Fibroblast of lung (primary cell): ENCODE results near the gene SNRNP35.

ENCODE experiments used
- EZH2 ChIP-seq: IDR thresholded peaks from 2 replicates; pipeline ENCODE4 v1.5.1; 2012; ENCODE audit warnings: low read length, control low read depth, mild to moderate bottlenecking; ENCODE audit errors: missing control alignments
- TF ChIP-seq, protein P1 (sequence below), 2 donors: IDR thresholded peaks in 1 of 2; conservative IDR thresholded peaks in 1 of 2; 1 replicate in 1 of 2; 2 replicates in 1 of 2; pipeline ENCODE4 v1.5.1; 2011 to 2012; ENCODE audit warnings: low read length in 2 of 2, control low read depth in 1 of 2, inconsistent platforms in 1 of 2, low read depth in 1 of 2, mild to moderate bottlenecking in 1 of 2

DNA sequence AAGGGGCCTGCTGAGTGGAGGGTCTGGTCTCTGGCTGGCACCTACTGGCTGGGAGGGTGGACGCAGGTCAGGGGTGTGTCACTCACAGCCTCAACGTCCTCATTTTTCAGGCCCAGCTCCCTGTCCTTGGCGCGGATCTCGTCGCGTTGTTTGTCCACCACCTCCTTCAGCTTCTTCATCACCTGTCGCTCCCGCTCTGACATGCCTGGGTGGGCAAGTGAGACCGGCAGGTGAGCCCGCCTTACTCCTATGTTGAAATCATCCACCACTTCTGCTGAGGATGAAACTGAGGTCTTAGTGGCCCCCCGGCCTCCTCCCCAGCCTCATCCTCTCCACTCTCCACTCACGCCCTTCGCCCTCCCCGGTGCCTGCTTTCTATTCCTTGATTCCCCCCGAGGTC lies 41.4 kb downstream of the SNRNP35 start:
- TF ChIP-seq, protein P1, sequence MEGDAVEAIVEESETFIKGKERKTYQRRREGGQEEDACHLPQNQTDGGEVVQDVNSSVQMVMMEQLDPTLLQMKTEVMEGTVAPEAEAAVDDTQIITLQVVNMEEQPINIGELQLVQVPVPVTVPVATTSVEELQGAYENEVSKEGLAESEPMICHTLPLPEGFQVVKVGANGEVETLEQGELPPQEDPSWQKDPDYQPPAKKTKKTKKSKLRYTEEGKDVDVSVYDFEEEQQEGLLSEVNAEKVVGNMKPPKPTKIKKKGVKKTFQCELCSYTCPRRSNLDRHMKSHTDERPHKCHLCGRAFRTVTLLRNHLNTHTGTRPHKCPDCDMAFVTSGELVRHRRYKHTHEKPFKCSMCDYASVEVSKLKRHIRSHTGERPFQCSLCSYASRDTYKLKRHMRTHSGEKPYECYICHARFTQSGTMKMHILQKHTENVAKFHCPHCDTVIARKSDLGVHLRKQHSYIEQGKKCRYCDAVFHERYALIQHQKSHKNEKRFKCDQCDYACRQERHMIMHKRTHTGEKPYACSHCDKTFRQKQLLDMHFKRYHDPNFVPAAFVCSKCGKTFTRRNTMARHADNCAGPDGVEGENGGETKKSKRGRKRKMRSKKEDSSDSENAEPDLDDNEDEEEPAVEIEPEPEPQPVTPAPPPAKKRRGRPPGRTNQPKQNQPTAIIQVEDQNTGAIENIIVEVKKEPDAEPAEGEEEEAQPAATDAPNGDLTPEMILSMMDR (conservative IDR thresholded peaks at IDR 0.05 in 1 of 2, IDR thresholded peaks at IDR 0.05 in 1 of 2; ENCODE audit: low read depth in 1 of 2, low read length in 2 of 2): no peak
- no peak for TF ChIP-seq EZH2
